ENCODE measurements around the gene STYXL1.
A peak's percentile ranks its signal among the peaks of the same experiment; 100 is the strongest.

STYXL1 gene

GRCh38 chr7:75998038-75998437, 49.8 kb downstream of the STYXL1 start:
- TF ChIP-seq, protein P1, sequence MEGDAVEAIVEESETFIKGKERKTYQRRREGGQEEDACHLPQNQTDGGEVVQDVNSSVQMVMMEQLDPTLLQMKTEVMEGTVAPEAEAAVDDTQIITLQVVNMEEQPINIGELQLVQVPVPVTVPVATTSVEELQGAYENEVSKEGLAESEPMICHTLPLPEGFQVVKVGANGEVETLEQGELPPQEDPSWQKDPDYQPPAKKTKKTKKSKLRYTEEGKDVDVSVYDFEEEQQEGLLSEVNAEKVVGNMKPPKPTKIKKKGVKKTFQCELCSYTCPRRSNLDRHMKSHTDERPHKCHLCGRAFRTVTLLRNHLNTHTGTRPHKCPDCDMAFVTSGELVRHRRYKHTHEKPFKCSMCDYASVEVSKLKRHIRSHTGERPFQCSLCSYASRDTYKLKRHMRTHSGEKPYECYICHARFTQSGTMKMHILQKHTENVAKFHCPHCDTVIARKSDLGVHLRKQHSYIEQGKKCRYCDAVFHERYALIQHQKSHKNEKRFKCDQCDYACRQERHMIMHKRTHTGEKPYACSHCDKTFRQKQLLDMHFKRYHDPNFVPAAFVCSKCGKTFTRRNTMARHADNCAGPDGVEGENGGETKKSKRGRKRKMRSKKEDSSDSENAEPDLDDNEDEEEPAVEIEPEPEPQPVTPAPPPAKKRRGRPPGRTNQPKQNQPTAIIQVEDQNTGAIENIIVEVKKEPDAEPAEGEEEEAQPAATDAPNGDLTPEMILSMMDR (conservative IDR thresholded peaks at IDR 0.05; ENCODE audit: control insufficient read depth, insufficient read depth, low read depth, low read length) = no peak
- H3K4me3 ChIP-seq (ENCODE audit: control insufficient read depth, low read depth, low read length) = no peak overlapping the region
- DNase-seq (ENCODE audit: low read depth) = no peak

DNA sequence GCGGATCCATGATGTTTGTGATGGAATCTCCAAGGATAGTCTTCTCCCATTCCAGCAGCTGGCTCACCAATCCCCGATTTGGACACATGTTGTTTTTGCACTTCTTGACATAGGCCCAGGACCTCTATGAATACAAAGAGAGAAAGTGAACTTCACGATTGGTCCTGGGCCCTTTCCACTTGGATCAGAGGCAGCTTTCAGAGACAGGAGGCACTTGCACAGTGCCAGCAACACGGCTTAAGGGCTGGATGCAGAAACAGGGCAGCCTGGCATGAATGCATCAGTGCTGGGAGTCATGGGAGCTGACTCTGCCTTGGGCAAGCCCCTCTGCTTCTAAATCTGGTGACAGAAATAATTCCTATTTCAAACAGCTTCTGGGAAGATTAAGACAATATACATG, 51.3 kb downstream of the STYXL1 start:
- DNase-seq (ENCODE audit: low read depth) = no peak
- no peak overlapping the region for H3K4me3 ChIP-seq (ENCODE audit: control insufficient read depth, low read depth, low read length)
- TF ChIP-seq, protein P1 (conservative IDR thresholded peaks at IDR 0.05; ENCODE audit: control insufficient read depth, insufficient read depth, low read depth, low read length) = no peak

DNA sequence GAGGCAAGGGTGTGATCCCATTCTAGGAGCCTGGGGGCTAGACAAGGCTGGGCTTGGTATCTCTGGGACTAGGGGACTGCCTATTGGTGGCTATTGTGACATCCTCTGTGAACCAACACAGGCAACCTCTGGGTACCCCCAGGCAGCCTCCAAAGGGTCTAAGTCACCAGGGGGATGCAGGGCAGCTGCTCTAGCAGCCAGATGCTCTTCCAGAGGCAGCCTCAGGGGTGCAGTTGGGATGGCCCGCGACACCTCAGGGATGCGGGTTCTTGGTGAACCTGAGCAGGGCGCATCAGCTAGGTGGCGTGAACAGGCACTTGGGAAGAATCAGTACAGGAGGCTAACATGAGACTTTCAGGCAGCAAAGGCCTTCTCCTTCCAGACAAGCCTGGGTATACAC, 51.8 kb downstream of the STYXL1 start:
- DNase-seq (ENCODE audit: low read depth) = no peak
- TF ChIP-seq, protein P1 (conservative IDR thresholded peaks at IDR 0.05; ENCODE audit: control insufficient read depth, insufficient read depth, low read depth, low read length) = no peak

DNA sequence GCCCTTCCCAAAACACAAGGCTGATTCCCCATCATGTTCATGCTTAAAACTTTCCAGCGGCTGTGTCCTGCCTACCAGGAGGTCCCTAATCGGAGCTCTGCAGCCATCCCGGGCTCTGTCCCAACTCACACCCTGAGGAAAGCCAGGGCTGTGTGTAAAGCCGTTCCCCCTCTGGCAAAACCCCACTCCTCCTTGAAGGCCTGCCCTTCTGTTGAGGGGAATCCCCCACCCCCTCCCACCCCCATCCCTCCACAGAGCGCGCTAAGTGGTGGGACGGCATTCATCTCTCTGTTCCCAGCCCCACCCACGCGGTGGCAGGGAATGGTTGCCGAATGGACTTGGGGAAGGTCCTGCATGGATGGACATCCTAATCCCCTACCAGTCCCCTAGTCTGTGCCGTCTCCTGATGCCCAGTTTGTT, 52.7 kb downstream of the STYXL1 start:
- DNase-seq (ENCODE audit: low read depth) = no peak
- TF ChIP-seq, protein P1 (conservative IDR thresholded peaks at IDR 0.05; ENCODE audit: control insufficient read depth, insufficient read depth, low read depth, low read length) = no peak
- peak overlapping the region; percentile 52 for H3K4me3 ChIP-seq (ENCODE audit: control insufficient read depth, low read depth, low read length)

More for the DNA sequence above, 51.8 kb downstream of the STYXL1 start:
- H3K4me3 ChIP-seq (ENCODE audit: control insufficient read depth, low read depth, low read length) = no peak overlapping the region

- TF ChIP-seq, protein P1 (conservative IDR thresholded peaks at IDR 0.05; ENCODE audit: control insufficient read depth, insufficient read depth, low read depth, low read length) = no peak
- peak; percentile 87 for DNase-seq (ENCODE audit: low read depth)
Measured at GRCh38 chr7:75994388-75995051, 53.3 kb downstream of the STYXL1 start, which contains the start of gene TMEM120A. TSS of gene TMEM120A (minus strand) at chr7:75994595. CDS start at chr7:75994570, 25 bp downstream.

GRCh38 chr7:75993689-75994387, 54.0 kb downstream of the STYXL1 start:
- DNase-seq (ENCODE audit: low read depth) = peak; percentile 66
- peak overlapping the region; percentile 72 for H3K4me3 ChIP-seq (ENCODE audit: control insufficient read depth, low read depth, low read length)
- TF ChIP-seq, protein P1 (conservative IDR thresholded peaks at IDR 0.05; ENCODE audit: control insufficient read depth, insufficient read depth, low read depth, low read length) = no peak

More at GRCh38 chr7:75994388-75995051, 53.3 kb downstream of the STYXL1 start, which contains the start of gene TMEM120A:
- peak within 1 kb of the TSS; percentile 72 for H3K4me3 ChIP-seq (ENCODE audit: control insufficient read depth, low read depth, low read length)

Measured in fibroblast of mammary gland (primary cell).